Measurements from ENCODE around the gene NR2C2. TPM values are rescaled to one million over a fixed set of nuclear protein-coding genes. Genes with fewer than 3 reads are reported as not detected.
A peak's percentile ranks its signal among the peaks of the same experiment; 100 is the strongest.

The NR2C2 gene
- total and polyA plus RNA-seq, 9 of the 15 experiments (the other 6 are each of a cell fraction or from before 2014, with no cell fraction given), result 6.1 to 33.0 (median 14.6) TPM

GRCh38 chr3:14948609-14949038 lies 1.2 kb downstream of the NR2C2 start (continued):
- TF ChIP-seq VEZF1 (CRISPR knock-in tag; IDR thresholded peaks at IDR 0.05) (no peak), SMAD3 (CRISPR knock-in tag; conservative IDR thresholded peaks at IDR 0.05) (no peak), ZNF12 (CRISPR knock-in tag; IDR thresholded peaks at IDR 0.05) (no peak), ETV1 (tag; conservative IDR thresholded peaks at IDR 0.05; ENCODE audit: low read depth) (no peak), SMARCA5 (IDR thresholded peaks at IDR 0.05) (no peak), AFF4 (CRISPR knock-in tag; IDR thresholded peaks at IDR 0.05) (no peak), TSHZ1 (CRISPR knock-in tag; IDR thresholded peaks at IDR 0.05) (no peak), ARID3B (CRISPR knock-in tag; IDR thresholded peaks at IDR 0.05; ENCODE audit: borderline replicate concordance) (no peak), SMARCB1 (IDR thresholded peaks at IDR 0.05; ENCODE audit: insufficient read length, low read depth) (no peak), RBM34 (IDR thresholded peaks at IDR 0.05; ENCODE audit: borderline replicate concordance, insufficient read depth, low read length) (no peak), KAT8 (IDR thresholded peaks at IDR 0.05; ENCODE audit: low read depth) (no peak), ETS1 (conservative IDR thresholded peaks at IDR 0.05; ENCODE audit: control insufficient read depth, low read depth, low read length) (0 out of 2 replicates have a peak, but pooled peaks have one; percentile 41), HDGF (IDR thresholded peaks at IDR 0.05) (no peak), ETV5 (CRISPR knock-in tag; IDR thresholded peaks at IDR 0.05; ENCODE audit: low read depth) (no peak), NFATC3 (IDR thresholded peaks at IDR 0.05) (no peak), NRF1 (conservative IDR thresholded peaks at IDR 0.05 in 1 of 2, IDR thresholded peaks at IDR 0.05 in 1 of 2) (peak in 1 of 2 experiments; percentile 48; a peak in 3 of 4 replicates)
